Activated T-cell treated with anti-CD3 and anti-CD28 coated beads, Interleukin-2, amount 50 U/mL, for 24 hours (primary cell): ENCODE data around the gene CCR6.

Experiments used
- DNase-seq: peaks from one replicate; pipeline ENCODE4 v3.0.0-alpha.2; 2020
- H3K27ac Mint-ChIP-seq: 2 replicates; pipeline ENCODE4 v1.8.0; 2020; ENCODE audit warnings: mild to moderate bottlenecking, mixed read lengths
- H3K27me3 Mint-ChIP-seq: 2 replicates; pipeline ENCODE4 v1.8.0; 2020; ENCODE audit warnings: mixed read lengths
- H3K36me3 Mint-ChIP-seq: 2 replicates; pipeline ENCODE4 v1.8.0; 2020; ENCODE audit warnings: low read depth, mixed read lengths
- H3K4me1 Mint-ChIP-seq: 2 replicates; pipeline ENCODE4 v1.8.0; 2020; ENCODE audit warnings: low read depth, mixed read lengths
- H3K4me3 Mint-ChIP-seq: 2 replicates; pipeline ENCODE4 v1.8.0; 2020; ENCODE audit warnings: mild to moderate bottlenecking, moderate library complexity, mixed read lengths
- H3K9me3 Mint-ChIP-seq: 2 replicates; pipeline ENCODE4 v1.8.0; 2020; ENCODE audit warnings: mixed read lengths

Gene CCR6

GRCh38 chr6:167122041-167122826 lies 662 bp upstream of the CCR6 start:
- Mint-ChIP-seq H3K27me3 (no peaks in the 10 kb centered on the region), H3K36me3 (peaks cover 2% of the 10 kb centered on the region), H3K4me1 (peaks cover 57% of the 10 kb centered on the region), H3K4me3 (peak overlapping the region; percentile 26), H3K9me3 (no peaks in the 10 kb centered on the region), H3K27ac (peak overlapping the region; percentile 38)
- no peak for DNase-seq

GRCh38 chr6:167124753-167125152 lies 1.9 kb downstream of the CCR6 start:
- Mint-ChIP-seq H3K4me1 (peaks cover 44% of the 10 kb centered on the region), H3K4me3 (no peak overlapping the region), H3K9me3 (no peaks in the 10 kb centered on the region), H3K36me3 (peaks cover 2% of the 10 kb centered on the region), H3K27me3 (no peaks in the 10 kb centered on the region), H3K27ac (no peak overlapping the region)
- no peak for DNase-seq

- Mint-ChIP-seq H3K4me3 (no peak overlapping the region), H3K4me1 (peaks cover 44% of the 10 kb centered on the region), H3K9me3 (no peaks in the 10 kb centered on the region), H3K36me3 (peaks cover 2% of the 10 kb centered on the region), H3K27me3 (no peaks in the 10 kb centered on the region), H3K27ac (no peak overlapping the region)
- no peak for DNase-seq
These were observed 2.5 kb downstream of the CCR6 start for GRCh38 chr6:167125410-167125809.

GRCh38 chr6:167125855-167126349 lies 3.0 kb downstream of the CCR6 start:
- H3K36me3 Mint-ChIP-seq, result peaks cover 2% of the 10 kb centered on the region
- H3K27ac Mint-ChIP-seq, result no peak overlapping the region
- H3K4me3 Mint-ChIP-seq, result no peak overlapping the region
- DNase-seq, result no peak
- peaks cover 41% of the 10 kb centered on the region for H3K4me1 Mint-ChIP-seq
- H3K9me3 Mint-ChIP-seq, result no peaks in the 10 kb centered on the region
- H3K27me3 Mint-ChIP-seq, result no peaks in the 10 kb centered on the region

GRCh38 chr6:167127785-167128531 lies 5.1 kb downstream of the CCR6 start:
- Mint-ChIP-seq H3K27me3 (no peaks in the 10 kb centered on the region), H3K4me1 (peaks cover 27% of the 10 kb centered on the region), H3K9me3 (no peaks in the 10 kb centered on the region), H3K36me3 (peaks cover 2% of the 10 kb centered on the region), H3K4me3 (no peak overlapping the region), H3K27ac (no peak overlapping the region)
- DNase-seq, result no peak

GRCh38 chr6:167129159-167129558 lies 6.3 kb downstream of the CCR6 start:
- Mint-ChIP-seq H3K4me3 (no peak overlapping the region), H3K27me3 (no peaks in the 10 kb centered on the region), H3K36me3 (peaks cover 2% of the 10 kb centered on the region), H3K4me1 (peaks cover 22% of the 10 kb centered on the region), H3K9me3 (no peaks in the 10 kb centered on the region), H3K27ac (peak overlapping the region; percentile 9)
- no peak for DNase-seq

GRCh38 chr6:167129562-167129961 lies 6.7 kb downstream of the CCR6 start:
- H3K4me3 Mint-ChIP-seq, result no peak overlapping the region
- no peak for DNase-seq
- no peaks in the 10 kb centered on the region for H3K9me3 Mint-ChIP-seq
- peak overlapping the region; percentile 55 for H3K27ac Mint-ChIP-seq
- H3K4me1 Mint-ChIP-seq, result peaks cover 22% of the 10 kb centered on the region
- H3K36me3 Mint-ChIP-seq, result peaks cover 2% of the 10 kb centered on the region
- no peaks in the 10 kb centered on the region for H3K27me3 Mint-ChIP-seq

GRCh38 chr6:167130008-167130677 lies 7.2 kb downstream of the CCR6 start:
- H3K4me3 Mint-ChIP-seq, result no peak overlapping the region
- peak overlapping the region; percentile 26 for H3K27ac Mint-ChIP-seq
- peaks cover 2% of the 10 kb centered on the region for H3K36me3 Mint-ChIP-seq
- no peaks in the 10 kb centered on the region for H3K9me3 Mint-ChIP-seq
- no peaks in the 10 kb centered on the region for H3K27me3 Mint-ChIP-seq
- no peak for DNase-seq
- peaks cover 22% of the 10 kb centered on the region for H3K4me1 Mint-ChIP-seq

- H3K4me3 Mint-ChIP-seq, result no peak overlapping the region
- no peaks in the 10 kb centered on the region for H3K9me3 Mint-ChIP-seq
- peaks cover 25% of the 10 kb centered on the region for H3K4me1 Mint-ChIP-seq
- no peaks in the 10 kb centered on the region for H3K27me3 Mint-ChIP-seq
- H3K36me3 Mint-ChIP-seq, result peaks cover 2% of the 10 kb centered on the region
- H3K27ac Mint-ChIP-seq, result peak overlapping the region; percentile 26
- no peak for DNase-seq
These were observed 8.1 kb downstream of the CCR6 start for GRCh38 chr6:167130712-167131684.

GRCh38 chr6:167134448-167135328 lies 11.8 kb downstream of the CCR6 start:
- no peak overlapping the region for H3K27ac Mint-ChIP-seq
- H3K9me3 Mint-ChIP-seq, result no peaks in the 10 kb centered on the region
- no peaks in the 10 kb centered on the region for H3K36me3 Mint-ChIP-seq
- H3K27me3 Mint-ChIP-seq, result no peaks in the 10 kb centered on the region
- no peak for DNase-seq
- no peak overlapping the region for H3K4me3 Mint-ChIP-seq
- H3K4me1 Mint-ChIP-seq, result peaks cover 37% of the 10 kb centered on the region

GRCh38 chr6:167136376-167136775 lies 13.5 kb downstream of the CCR6 start:
- no peak overlapping the region for H3K27ac Mint-ChIP-seq
- H3K9me3 Mint-ChIP-seq, result no peaks in the 10 kb centered on the region
- no peak for DNase-seq
- H3K4me1 Mint-ChIP-seq, result peaks cover 29% of the 10 kb centered on the region
- H3K4me3 Mint-ChIP-seq, result no peak overlapping the region
- no peaks in the 10 kb centered on the region for H3K36me3 Mint-ChIP-seq
- H3K27me3 Mint-ChIP-seq, result no peaks in the 10 kb centered on the region

- no peak for DNase-seq
- no peaks in the 10 kb centered on the region for H3K27me3 Mint-ChIP-seq
- no peak overlapping the region for H3K27ac Mint-ChIP-seq
- peaks cover 31% of the 10 kb centered on the region for H3K4me1 Mint-ChIP-seq
- H3K4me3 Mint-ChIP-seq, result no peak overlapping the region
- H3K9me3 Mint-ChIP-seq, result no peaks in the 10 kb centered on the region
- no peaks in the 10 kb centered on the region for H3K36me3 Mint-ChIP-seq
These were observed 14.2 kb downstream of the CCR6 start for GRCh38 chr6:167137081-167137480.

GRCh38 chr6:167137881-167138280 lies 15.0 kb downstream of the CCR6 start:
- H3K36me3 Mint-ChIP-seq, result no peaks in the 10 kb centered on the region
- no peaks in the 10 kb centered on the region for H3K9me3 Mint-ChIP-seq
- no peak overlapping the region for H3K27ac Mint-ChIP-seq
- DNase-seq, result no peak
- H3K4me1 Mint-ChIP-seq, result peaks cover 34% of the 10 kb centered on the region
- H3K4me3 Mint-ChIP-seq, result no peak overlapping the region
- H3K27me3 Mint-ChIP-seq, result no peaks in the 10 kb centered on the region
